Cardiac fibroblast (primary cell): ENCODE results near the gene SH2B3.

Experiments used
- DNase-seq, 2 donors: peaks; one replicate each; pipeline versions ENCODE4 v3.0.0 to v3.0.0-alpha.2; 2010; ENCODE audit warnings: low read depth in 2 of 2
- H3K4me3 ChIP-seq, 2 donors: replicated peaks in 1 of 2; 1 replicate in 1 of 2; 2 replicates in 1 of 2; pipeline ENCODE4 v1.5.1; 2011; ENCODE audit warnings: low read depth in 2 of 2, low read length in 2 of 2, mild to moderate bottlenecking in 2 of 2, moderate library complexity in 1 of 2
- CTCF ChIP-seq: IDR thresholded peaks from one replicate; pipeline ENCODE4 v1.5.1; 2011; ENCODE audit warnings: low read depth, mild to moderate bottlenecking, low read length, inconsistent platforms

SH2B3 gene

GRCh38 chr12:111441107-111441928, 35.6 kb downstream of the SH2B3 start:
- H3K4me3 ChIP-seq = no peak overlapping the region
- no peak for TF ChIP-seq CTCF
- DNase-seq = no peak

GRCh38 chr12:111442301-111443045, 36.8 kb downstream of the SH2B3 start:
- TF ChIP-seq CTCF = no peak
- DNase-seq = no peak
- H3K4me3 ChIP-seq = no peak overlapping the region

DNA sequence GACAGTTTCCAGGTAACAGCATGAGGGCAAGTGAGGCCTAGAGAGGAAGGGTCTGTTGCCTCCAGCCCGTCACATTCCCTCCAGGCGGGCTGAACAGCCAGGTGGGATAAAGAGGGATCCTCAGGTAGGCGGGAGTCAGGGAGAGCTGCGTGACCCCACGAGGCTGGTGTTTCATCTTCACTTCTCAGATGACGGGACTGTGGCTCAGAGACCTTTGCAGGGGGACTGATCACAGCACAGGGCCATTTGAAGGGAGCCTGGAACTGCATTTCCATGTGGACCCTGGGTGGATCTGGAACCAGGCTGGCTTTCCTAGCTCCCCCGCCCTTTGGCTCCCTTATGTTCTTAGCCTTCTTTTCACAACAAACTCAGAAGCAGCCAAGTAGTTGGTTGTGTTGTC, 37.4 kb downstream of the SH2B3 start:
- no peak for TF ChIP-seq CTCF
- no peak overlapping the region for H3K4me3 ChIP-seq
- no peak for DNase-seq

- no peak for TF ChIP-seq CTCF
- no peak overlapping the region for H3K4me3 ChIP-seq
- peak in 1 of 2 donors; percentile 73 for DNase-seq
These were observed 37.9 kb downstream of the SH2B3 start for GRCh38 chr12:111443586-111443985.

DNA sequence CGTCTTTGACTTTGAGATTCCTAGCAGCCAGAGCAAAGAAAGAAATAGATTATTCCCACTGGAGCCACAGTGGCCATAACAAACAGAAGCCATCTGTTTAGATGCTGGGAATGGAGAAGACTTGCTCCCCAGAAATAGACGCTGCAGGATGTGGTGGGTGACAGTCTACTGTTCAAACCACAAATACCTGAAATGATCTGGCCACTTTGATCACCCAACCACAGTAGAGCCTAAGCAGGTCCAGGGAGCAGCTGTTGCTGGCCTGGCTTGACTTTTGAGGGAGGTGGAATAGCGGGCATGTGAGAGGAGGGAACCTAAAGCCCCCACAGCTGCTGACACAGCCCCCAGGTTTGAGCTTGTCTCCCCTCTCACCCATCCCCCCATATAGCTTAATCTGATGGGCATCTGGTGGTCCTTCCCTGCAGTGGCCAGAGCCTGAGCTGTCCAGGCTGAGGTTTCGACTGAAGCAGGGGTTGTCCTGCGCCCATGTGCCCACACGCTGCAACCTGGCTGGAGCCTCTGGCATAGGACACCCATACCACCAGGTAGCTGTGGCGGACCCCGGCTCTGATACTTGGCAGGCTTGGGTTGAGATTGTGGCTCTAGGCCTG, 38.7 kb downstream of the SH2B3 start:
- DNase-seq = no peak
- no peak overlapping the region for H3K4me3 ChIP-seq
- TF ChIP-seq CTCF = no peak

DNA sequence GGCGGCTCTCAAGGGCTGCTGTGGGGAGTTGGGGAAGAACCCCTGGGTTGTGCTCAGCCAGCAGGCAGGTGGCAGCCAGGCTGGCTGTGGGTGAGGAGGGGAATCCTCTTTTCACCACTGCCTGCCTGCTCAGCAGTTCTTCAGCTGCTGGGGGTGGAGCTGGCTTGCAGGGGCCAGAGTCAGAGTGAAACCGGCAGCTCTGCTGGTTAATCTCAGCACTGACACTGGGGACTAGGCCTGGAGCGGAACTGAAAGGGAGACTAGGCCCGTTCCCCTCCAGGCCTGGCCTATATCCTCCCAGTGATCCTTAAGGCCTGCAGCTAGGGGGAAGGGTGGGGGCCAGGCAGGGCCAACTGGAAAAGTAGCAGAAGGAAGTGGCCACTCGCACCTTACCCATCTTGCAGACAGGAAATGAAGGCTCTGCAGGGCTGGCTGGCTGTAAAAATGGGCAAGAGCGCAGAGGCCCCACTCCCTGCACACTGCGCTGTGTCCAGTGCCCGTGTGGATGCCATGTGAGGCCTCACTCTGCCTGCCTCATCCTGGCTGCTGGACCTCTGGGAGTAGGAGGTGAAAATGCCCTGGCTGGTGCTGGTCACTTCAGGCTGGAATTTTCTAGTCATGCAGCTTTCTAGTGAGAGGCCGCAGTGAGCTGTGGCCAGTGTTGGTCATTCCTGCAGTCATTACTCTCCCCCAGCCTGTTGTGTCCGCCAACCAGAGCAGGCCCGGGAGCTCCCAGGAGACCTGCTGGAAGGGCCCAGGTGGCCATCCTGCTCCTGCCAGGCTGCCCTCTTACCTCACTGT, 39.4 kb downstream of the SH2B3 start:
- DNase-seq = peak; percentile 46 to 60
- no peak for TF ChIP-seq CTCF
- H3K4me3 ChIP-seq = no peak overlapping the region
